ENCODE data around the gene SC5D.

DNA sequence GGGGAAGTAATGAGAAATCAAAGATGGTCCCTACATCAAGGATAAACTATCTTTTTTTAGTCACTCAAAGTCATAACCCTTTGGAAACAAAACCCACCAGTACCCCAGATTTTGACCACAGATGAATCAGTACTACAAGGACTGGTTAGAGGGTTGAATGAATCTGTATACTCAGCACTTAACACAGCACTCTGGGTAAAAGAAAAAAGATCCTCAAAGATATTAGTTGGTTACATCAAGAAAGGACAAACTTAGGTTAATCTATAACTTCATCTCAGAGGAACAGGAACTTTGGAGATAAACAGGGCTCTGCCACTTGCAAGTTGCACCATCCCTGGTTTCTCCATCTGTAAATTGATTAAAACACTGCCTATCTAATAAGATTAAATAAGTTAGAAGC is 18.8 kb downstream of the SC5D start:
- TF ChIP-seq MYNN (tag by site-specific recombination; IDR thresholded peaks at IDR 0.05; ENCODE audit: borderline replicate concordance) = no peak
- TF ChIP-seq SP2 (tag by site-specific recombination; IDR thresholded peaks at IDR 0.05) = no peak
- TF ChIP-seq ZNF366 (tag by site-specific recombination; conservative IDR thresholded peaks at IDR 0.05) = no peak
